Keratinocyte (primary cell): Measurements from ENCODE around the gene PTPRF. TPM values are rescaled to one million over a fixed set of nuclear protein-coding genes. Genes with fewer than 3 reads are reported as not detected.

ENCODE experiments used
- DNase-seq: peaks from one replicate; pipeline ENCODE4 v3.0.0-alpha.2; 2011; ENCODE audit warnings: low read depth, missing footprints, low spot score
- FAIRE-seq: peaks from 2 replicates; lab custom pipeline; 2011; peaks lifted over from hg19 to GRCh38; lab: Jason Lieb, UNC
- H2AFZ ChIP-seq: 2 replicates; pipeline ENCODE4 v1.6.0; 2012; ENCODE audit warnings: low read length, control low read depth, inconsistent platforms; ENCODE audit not compliant: control insufficient read depth
- H3K27ac ChIP-seq: 2 replicates; pipeline ENCODE4 v1.5.1; 2011; ENCODE audit warnings: low read length; ENCODE audit not compliant: control insufficient read depth, insufficient read depth
- H3K27me3 ChIP-seq: 3 replicates; pipeline ENCODE4 v1.6.0; 2011; ENCODE audit warnings: low read length; ENCODE audit not compliant: control insufficient read depth, insufficient read depth; ENCODE audit errors: extremely low read depth
- H3K36me3 ChIP-seq, 2 experiments: 2 replicates in 1 of 2; 3 replicates in 1 of 2; pipeline ENCODE4 v1.5.1; 2011; ENCODE audit warnings: low read length in 2 of 2, mild to moderate bottlenecking in 1 of 2; ENCODE audit not compliant: control insufficient read depth in 2 of 2, insufficient read depth in 2 of 2; ENCODE audit errors: extremely low read depth in 1 of 2
- H3K4me1 ChIP-seq: 3 replicates; pipeline ENCODE4 v1.5.1; 2011; ENCODE audit warnings: low read length; ENCODE audit not compliant: control insufficient read depth, insufficient read depth; ENCODE audit errors: extremely low read depth
- H3K4me2 ChIP-seq: 3 replicates; pipeline ENCODE4 v1.6.0; 2011; ENCODE audit warnings: low read depth, low read length; ENCODE audit not compliant: control insufficient read depth, insufficient read depth; ENCODE audit errors: extremely low read depth
- H3K4me3 ChIP-seq, 3 experiments: fragments of 200-600 bp in 1 of 3; sonication (generic) in 1 of 3; 2 replicates in 2 of 3; 3 replicates in 1 of 3; pipeline ENCODE4 v1.5.1; 2011 to 2016; ENCODE audit warnings: low read length in 3 of 3, mild to moderate bottlenecking in 3 of 3, control low read depth in 2 of 3, inconsistent platforms in 1 of 3, low read depth in 1 of 3, mixed read lengths in 1 of 3, mixed run types in 1 of 3, moderate library complexity in 1 of 3; ENCODE audit not compliant: control insufficient read depth in 2 of 3, insufficient read depth in 2 of 3; ENCODE audit errors: extremely low read depth in 1 of 3
- H3K79me2 ChIP-seq: 2 replicates; pipeline ENCODE4 v1.6.0; 2012; ENCODE audit warnings: low read length; ENCODE audit not compliant: control insufficient read depth, insufficient read depth
- H3K9ac ChIP-seq: 3 replicates; pipeline ENCODE4 v1.6.0; 2011; ENCODE audit warnings: low read length; ENCODE audit not compliant: control insufficient read depth, insufficient read depth; ENCODE audit errors: extremely low read depth
- H3K9me1 ChIP-seq: 3 replicates; pipeline ENCODE4 v1.6.0; 2011; ENCODE audit warnings: low read length; ENCODE audit not compliant: control insufficient read depth, insufficient read depth; ENCODE audit errors: extremely low read depth
- H3K9me3 ChIP-seq: 2 replicates; pipeline ENCODE4 v1.5.1; 2012; ENCODE audit warnings: low read depth, low read length; ENCODE audit not compliant: control insufficient read depth
- H4K20me1 ChIP-seq: 3 replicates; pipeline ENCODE4 v1.6.0; 2011; ENCODE audit warnings: low read length; ENCODE audit not compliant: control insufficient read depth, insufficient read depth; ENCODE audit errors: extremely low read depth
- EZH2 ChIP-seq: IDR thresholded peaks from one replicate; pipeline ENCODE4 v1.6.1; 2012; ENCODE audit warnings: inconsistent platforms, mild to moderate bottlenecking, low read length, moderate library complexity
- dilution Hi-C: fragments of 300-500 bp; cut with MboI; formaldehyde crosslinking; loops from one replicate; pipeline ENCODE4 v1.7.0; 2020; ENCODE audit warnings: low sequenced_read_pairs; ENCODE audit not compliant: extremely low pct_ligation_motif_present
- polyA plus RNA-seq, 5 experiments: library from polyadenylated mRNA; depleted of rRNA in 3 of 5; stranded (reverse) in 3 of 5; stranded (forward) in 1 of 5; unstranded in 1 of 5; fragments of >200 nt; gene quantifications; 1 replicate in 1 of 5; 2 replicates in 3 of 5; 3 replicates in 1 of 5; pipeline versions ENCODE4 v1.2.1 to v1.2.3, GENCODE V29; 2011 to 2012; ENCODE audit warnings: missing spikeins in 2 of 5, low read depth in 1 of 5, low replicate concordance in 1 of 5
- TF ChIP-seq, protein P1 (sequence below), 3 experiments: IDR thresholded peaks in 1 of 3; conservative IDR thresholded peaks in 1 of 3; optimal IDR thresholded peaks in 1 of 3; 2 replicates in 2 of 3; 3 replicates in 1 of 3; pipeline versions ENCODE3 to v1.5.1; 2011; ENCODE audit warnings: low read length in 3 of 3, mild to moderate bottlenecking in 3 of 3, moderate library complexity in 2 of 3, control low read depth in 1 of 3, inconsistent platforms in 1 of 3; ENCODE audit not compliant: insufficient read depth in 2 of 3; ENCODE audit errors: extremely low read depth in 1 of 3

The PTPRF gene
- polyA plus RNA-seq, 1 donor (not counting 4 experiments of a cell fraction or from before 2014, with no cell fraction given), result 161 TPM

GRCh38 chr1:43570277-43570676 is 39.6 kb downstream of the PTPRF start:
- Histone ChIP-seq H3K4me2 (no peak overlapping the region), H3K36me3 (peaks cover 47 to 56% of the 10 kb centered on the region in 2 experiments), H3K9ac (no peak overlapping the region), H3K27me3 (no peaks in the 10 kb centered on the region), H3K4me3 (no peak overlapping the region), H3K9me3 (no peaks in the 10 kb centered on the region), H2AFZ (no peak overlapping the region), H4K20me1 (peaks cover under 1% of the 10 kb centered on the region), H3K4me1 (peaks cover 5% of the 10 kb centered on the region), H3K79me2 (peaks cover 19% of the 10 kb centered on the region), H3K27ac (no peak overlapping the region), H3K9me1 (no peaks in the 10 kb centered on the region)
- DNase-seq, result no peak
- no peak for FAIRE-seq
- dilution Hi-C loops, result no loop called here
- no peak for TF ChIP-seq EZH2
- TF ChIP-seq, protein P1, sequence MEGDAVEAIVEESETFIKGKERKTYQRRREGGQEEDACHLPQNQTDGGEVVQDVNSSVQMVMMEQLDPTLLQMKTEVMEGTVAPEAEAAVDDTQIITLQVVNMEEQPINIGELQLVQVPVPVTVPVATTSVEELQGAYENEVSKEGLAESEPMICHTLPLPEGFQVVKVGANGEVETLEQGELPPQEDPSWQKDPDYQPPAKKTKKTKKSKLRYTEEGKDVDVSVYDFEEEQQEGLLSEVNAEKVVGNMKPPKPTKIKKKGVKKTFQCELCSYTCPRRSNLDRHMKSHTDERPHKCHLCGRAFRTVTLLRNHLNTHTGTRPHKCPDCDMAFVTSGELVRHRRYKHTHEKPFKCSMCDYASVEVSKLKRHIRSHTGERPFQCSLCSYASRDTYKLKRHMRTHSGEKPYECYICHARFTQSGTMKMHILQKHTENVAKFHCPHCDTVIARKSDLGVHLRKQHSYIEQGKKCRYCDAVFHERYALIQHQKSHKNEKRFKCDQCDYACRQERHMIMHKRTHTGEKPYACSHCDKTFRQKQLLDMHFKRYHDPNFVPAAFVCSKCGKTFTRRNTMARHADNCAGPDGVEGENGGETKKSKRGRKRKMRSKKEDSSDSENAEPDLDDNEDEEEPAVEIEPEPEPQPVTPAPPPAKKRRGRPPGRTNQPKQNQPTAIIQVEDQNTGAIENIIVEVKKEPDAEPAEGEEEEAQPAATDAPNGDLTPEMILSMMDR (optimal IDR thresholded peaks at IDR 0.05 in 1 of 3, IDR thresholded peaks at IDR 0.05 in 1 of 3, conservative IDR thresholded peaks at IDR 0.05 in 1 of 3; ENCODE audit: extremely low read depth in 1 of 3, insufficient read depth in 2 of 3, low read length in 3 of 3), result no peak

GRCh38 chr1:43570715-43571114 is 40.0 kb downstream of the PTPRF start:
- TF ChIP-seq, protein P1 (optimal IDR thresholded peaks at IDR 0.05 in 1 of 3, IDR thresholded peaks at IDR 0.05 in 1 of 3, conservative IDR thresholded peaks at IDR 0.05 in 1 of 3; ENCODE audit: extremely low read depth in 1 of 3, insufficient read depth in 2 of 3, low read length in 3 of 3), result no peak
- no peak for TF ChIP-seq EZH2
- no peaks in the 10 kb centered on the region for H3K9me3 ChIP-seq
- H3K4me3 ChIP-seq, result no peak overlapping the region
- no peak overlapping the region for H2AFZ ChIP-seq
- no peaks in the 10 kb centered on the region for H4K20me1 ChIP-seq
- H3K36me3 ChIP-seq, result peaks cover 49 to 58% of the 10 kb centered on the region in 2 experiments
- H3K27me3 ChIP-seq, result no peaks in the 10 kb centered on the region
- no peak overlapping the region for H3K4me2 ChIP-seq
- H3K9me1 ChIP-seq, result no peaks in the 10 kb centered on the region
- FAIRE-seq (no peak), DNase-seq (no peak)
- no peak overlapping the region for H3K9ac ChIP-seq
- H3K4me1 ChIP-seq, result peaks cover 3% of the 10 kb centered on the region
- peaks cover 14% of the 10 kb centered on the region for H3K79me2 ChIP-seq
- dilution Hi-C loops, result no loop called here
- no peak overlapping the region for H3K27ac ChIP-seq
